HG02642 (cell line): Measurements from ENCODE around the gene CHODL.

Experiments used
- ATAC-seq: cut with Tn5 transposase; IDR thresholded peaks from one replicate; pipeline ENCODE4 v1.9.1; 2021; ENCODE audit warnings: mild to moderate bottlenecking; ENCODE audit not compliant: unreplicated experiment, poor library complexity

CHODL gene

DNA sequence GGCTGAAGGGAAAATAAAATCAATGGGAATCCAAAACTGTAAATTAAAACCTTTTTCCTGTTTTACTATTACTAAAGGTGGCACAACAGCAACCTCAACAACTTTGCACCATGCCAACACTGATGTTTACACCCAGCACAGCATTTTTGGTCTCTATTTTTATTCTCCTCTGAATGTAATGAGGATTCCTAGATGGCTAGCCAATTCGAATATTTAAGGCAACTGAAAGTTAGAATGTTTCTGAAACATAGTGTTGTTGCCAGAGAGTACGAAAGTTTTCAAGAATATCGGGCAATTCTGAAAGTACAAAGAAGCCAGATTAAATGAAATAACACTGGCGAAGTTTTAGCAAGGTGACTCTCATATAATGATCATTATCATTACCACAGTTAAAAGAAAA lies 40.7 kb downstream of the CHODL start:
- ATAC-seq = no peak

DNA sequence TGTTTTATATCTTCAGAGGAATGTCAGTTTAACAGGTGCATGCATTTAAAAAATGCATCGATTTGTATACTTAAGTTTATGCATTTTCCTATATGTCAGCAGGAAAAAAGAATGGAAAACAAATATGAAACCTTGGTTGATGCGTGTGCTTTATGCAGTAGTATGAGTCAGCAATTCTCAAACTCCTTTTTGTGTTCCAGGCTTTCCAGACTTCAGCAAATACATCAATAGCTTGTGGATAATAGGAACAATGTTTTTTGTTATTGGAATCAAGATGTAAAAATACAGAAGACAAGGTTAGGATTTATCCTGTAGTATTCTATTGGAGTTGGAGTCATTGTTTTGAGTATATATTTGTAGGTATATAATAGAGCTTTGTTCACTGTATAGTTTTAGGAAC lies 45.2 kb downstream of the CHODL start:
- ATAC-seq = no peak

DNA sequence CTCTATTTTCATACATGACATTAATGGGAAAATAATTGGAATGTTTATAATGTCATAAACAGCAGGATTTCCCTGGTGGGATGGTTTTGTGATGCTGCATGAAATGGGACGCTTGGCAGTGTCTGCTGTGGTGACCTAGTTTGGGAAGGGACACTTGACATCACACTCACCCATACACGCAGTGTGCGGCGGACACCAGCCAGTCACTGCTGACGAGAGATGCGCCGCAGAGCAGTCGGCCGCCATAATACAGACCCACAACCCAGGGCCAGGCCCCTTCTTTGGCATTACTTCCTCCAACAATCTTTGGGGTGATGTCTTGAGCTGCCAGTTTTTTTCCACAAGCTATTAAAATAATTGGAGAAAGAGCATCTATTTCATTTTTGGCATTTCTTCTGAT lies 49.5 kb downstream of the CHODL start:
- ATAC-seq = no peak

DNA sequence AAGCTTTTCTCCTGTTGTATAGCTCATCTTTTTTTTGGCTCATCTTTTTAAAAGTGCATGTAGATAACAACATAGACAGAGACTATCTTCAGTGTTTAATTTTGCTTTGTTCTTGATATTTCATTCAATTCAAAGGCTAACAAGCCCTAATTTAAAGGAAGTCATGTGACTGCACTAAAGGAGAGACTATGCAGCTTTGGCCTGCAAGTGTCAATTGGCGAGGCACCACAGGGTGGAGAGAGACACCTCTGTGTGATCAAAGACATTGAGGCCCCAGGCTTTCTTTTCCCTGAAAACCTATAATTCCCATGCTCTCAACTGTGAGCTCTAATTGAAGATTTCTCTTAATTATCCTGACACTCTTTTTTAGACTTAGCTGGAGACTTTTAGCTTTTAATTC lies 53.6 kb downstream of the CHODL start:
- no peak for ATAC-seq
